ENCODE results near the gene NADK.
"Not testable (repeated sequence)": the region's sequence is repeated elsewhere in the genome, so short reads cannot be mapped to it uniquely, and the experiment has no call there.

The NADK gene

DNA sequence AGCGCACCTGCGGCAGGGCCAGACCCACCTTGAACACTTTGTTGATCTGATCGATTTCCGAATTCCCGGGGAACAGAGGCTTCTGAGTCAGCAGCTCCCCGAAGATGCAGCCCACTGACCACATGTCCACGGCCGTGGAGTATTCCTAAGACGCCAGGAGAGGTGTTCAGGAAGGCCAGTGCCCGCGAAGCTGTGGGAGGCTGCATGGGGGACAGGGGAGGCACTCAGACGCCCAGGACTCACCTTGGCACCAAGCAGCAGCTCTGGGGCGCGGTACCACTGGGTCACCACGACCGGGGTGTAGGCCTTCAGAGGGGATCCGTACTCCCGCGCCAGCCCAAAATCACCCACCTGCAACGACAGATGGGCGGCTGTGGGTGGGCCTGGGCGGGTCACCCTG, 74.5 kb downstream of the NADK start:
- no peak for DNase-seq

DNA sequence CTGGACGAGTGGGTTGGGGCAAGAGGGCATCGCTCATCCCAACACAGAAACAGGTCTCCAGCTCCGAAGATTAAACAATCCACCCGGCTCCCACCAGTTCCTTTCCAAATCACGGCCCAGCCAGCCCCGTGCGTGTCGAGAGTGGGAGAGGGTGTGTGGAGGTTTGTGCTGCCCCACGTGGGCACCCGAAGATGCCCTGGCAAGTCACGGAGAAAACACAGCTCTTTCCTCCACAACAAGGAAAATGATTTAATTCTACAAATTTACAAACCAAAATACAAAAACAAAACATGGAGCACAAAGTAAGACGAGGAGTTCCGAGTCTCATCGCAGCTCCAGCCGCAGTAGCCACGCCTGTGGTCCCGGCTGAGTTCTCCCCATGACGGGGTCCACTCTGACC, 75.8 kb downstream of the NADK start:
- not testable (repeated sequence) for DNase-seq

All from activated CD8-positive, alpha-beta memory T cell treated with anti-CD3 and anti-CD28 coated beads, Interleukin-2, amount 50 U/mL, for 4 hours (primary cell).